Activated CD4-positive, alpha-beta memory T cell treated with anti-CD3 and anti-CD28 coated beads for 36 hours (primary cell): Measurements from ENCODE around the gene VWA7. TPM values are rescaled to one million over a fixed set of nuclear protein-coding genes. Genes with fewer than 3 reads are reported as not detected.
A peak's percentile ranks its signal among the peaks of the same experiment; 100 is the strongest.

Source experiments
- CTCF ChIA-PET: fragments of 350-600 bp; sonication (Branson Sonifier 250); formaldehyde crosslinking; loops from one replicate; lab custom pipeline; 2021; ENCODE audit warnings: antibody characterized with exemption, inconsistent platforms; lab: Charles Lee
- POLR2A ChIA-PET: fragments of 350-600 bp; sonication (Branson Sonifier 250); formaldehyde crosslinking; loops from one replicate; lab custom pipeline; 2021; ENCODE audit warnings: antibody characterized with exemption; lab: Charles Lee
- DNase-seq: peaks from one replicate; pipeline ENCODE4 v3.0.0-alpha.2; 2020
- H3K27ac Mint-ChIP-seq: one replicate; pipeline ENCODE4 v1.8.0; 2021; ENCODE audit warnings: mixed read lengths
- H3K27me3 Mint-ChIP-seq: one replicate; pipeline ENCODE4 v1.8.0; 2021; ENCODE audit warnings: mixed read lengths
- H3K36me3 Mint-ChIP-seq: one replicate; pipeline ENCODE4 v1.8.0; 2021; ENCODE audit warnings: mixed read lengths
- H3K4me1 Mint-ChIP-seq: one replicate; pipeline ENCODE4 v1.8.0; 2021; ENCODE audit warnings: low read depth, mixed read lengths
- H3K4me3 Mint-ChIP-seq: one replicate; pipeline ENCODE4 v1.8.0; 2021; ENCODE audit warnings: mild to moderate bottlenecking, mixed read lengths
- H3K9me3 Mint-ChIP-seq: one replicate; pipeline ENCODE4 v1.8.0; 2021; ENCODE audit warnings: mixed read lengths
- intact Hi-C: fragments of 100-400 bp; cut with micrococcal nuclease; formaldehyde crosslinking; loops from one replicate; pipeline ENCODE4 v1.15.1; 2023
- total RNA-seq, 2 experiments: library from RNA; stranded (reverse); gene quantifications; one replicate each; pipeline ENCODE4 v1.2.3, GENCODE V29; 2021

Gene VWA7
- total RNA-seq, 2 experiments from 2014 or later: 2.0 to 2.1 TPM

- peak overlapping the region; percentile 26 for H3K4me3 Mint-ChIP-seq
- no peak for DNase-seq
Measured at GRCh38 chr6:31776485-31776988, 591 bp downstream of the VWA7 start.

GRCh38 chr6:31775633-31776484, 1.3 kb downstream of the VWA7 start:
- ChIA-PET POLR2A (interaction anchor here (0.9 kb wide), 1 partner anchor 36 kb away, joined by 3 read pairs; no protein-coding TSS in a partner anchor), CTCF (interaction anchor here (1.9 kb wide), 1 partner anchor 16 kb away, joined by 7 read pairs; no protein-coding TSS in a partner anchor)
- Mint-ChIP-seq H3K9me3 (no peaks in the 10 kb centered on the region), H3K36me3 (peaks cover 15% of the 10 kb centered on the region), H3K4me3 (no peak overlapping the region), H3K27ac (peak overlapping the region; percentile 56), H3K4me1 (peaks cover 44% of the 10 kb centered on the region), H3K27me3 (no peaks in the 10 kb centered on the region)
- intact Hi-C loops: loop anchor here (2.0 to 5.0 kb wide), 2 partner anchors 19 to 46 kb away; partner anchors contain the start of gene VARS1
- DNase-seq: no peak

More at GRCh38 chr6:31776485-31776988, 591 bp downstream of the VWA7 start:
- CTCF ChIA-PET: no interaction called here
- Mint-ChIP-seq H3K27me3 (no peaks in the 10 kb centered on the region), H3K27ac (peak overlapping the region; percentile 56), H3K4me1 (peaks cover 39% of the 10 kb centered on the region), H3K36me3 (peaks cover 20% of the 10 kb centered on the region), H3K9me3 (no peaks in the 10 kb centered on the region)
- POLR2A ChIA-PET: no interaction called here
- intact Hi-C loops: loop anchor here (2.0 to 5.0 kb wide), 2 partner anchors 18 to 46 kb away; partner anchors contain the start of gene VARS1

GRCh38 chr6:31775184-31775583, 1.9 kb downstream of the VWA7 start:
- Mint-ChIP-seq H3K36me3 (peaks cover 8% of the 10 kb centered on the region), H3K27ac (no peak overlapping the region), H3K9me3 (no peaks in the 10 kb centered on the region), H3K4me3 (no peak overlapping the region), H3K27me3 (no peaks in the 10 kb centered on the region), H3K4me1 (peaks cover 44% of the 10 kb centered on the region)
- DNase-seq: no peak
- ChIA-PET CTCF (interaction anchor here (1.9 kb wide), 1 partner anchor 16 kb away, joined by 7 read pairs; no protein-coding TSS in a partner anchor), POLR2A (interaction anchor here (0.9 kb wide), 1 partner anchor 37 kb away, joined by 3 read pairs; no protein-coding TSS in a partner anchor)
- intact Hi-C loops: loop anchor here (5.0 kb wide), 1 partner anchor 47 kb away; no protein-coding TSS in a partner anchor

- ChIA-PET CTCF (interaction anchor here (0.9 to 4.9 kb wide), 3 partner anchors 23 to 34 kb away, joined by 4 to 67 read pairs (median 6); partner anchors contain the start of genes CLIC1, MSH5 and VARS1), POLR2A (interaction anchor here (0.6 to 1.4 kb wide), 2 partner anchors 24 to 35 kb away, joined by 3 to 4 read pairs; partner anchors contain the start of genes LSM2 and VARS1)
- intact Hi-C loops: no loop called here
Measured at GRCh38 chr6:31771992-31772358, 5.2 kb downstream of the VWA7 start.

GRCh38 chr6:31770860-31771259, 6.3 kb downstream of the VWA7 start:
- intact Hi-C loops: no loop called here
- POLR2A ChIA-PET: interaction anchor here (1.4 kb wide), 1 partner anchor 36 kb away, joined by 3 read pairs; the partner anchor contains the start of gene LSM2
- no peak overlapping the region for H3K4me3 Mint-ChIP-seq

More at GRCh38 chr6:31771992-31772358, 5.2 kb downstream of the VWA7 start:
- Mint-ChIP-seq H3K27ac (no peak overlapping the region), H3K4me1 (peaks cover 39% of the 10 kb centered on the region), H3K4me3 (no peak overlapping the region), H3K27me3 (no peaks in the 10 kb centered on the region), H3K36me3 (peaks cover under 1% of the 10 kb centered on the region), H3K9me3 (no peaks in the 10 kb centered on the region)
- peak; percentile 32 for DNase-seq

GRCh38 chr6:31769684-31770371, 7.3 kb downstream of the VWA7 start:
- H3K9me3 Mint-ChIP-seq: no peaks in the 10 kb centered on the region
- peak; percentile 90 for DNase-seq
- CTCF ChIA-PET: interaction anchor here (0.6 to 4.9 kb wide), 42 partner anchors 8 to 171 kb away, joined by 3 to 67 read pairs (median 5); partner anchors contain the start of genes ABHD16A, CLIC1, DDAH2 and GPANK1
- H3K27me3 Mint-ChIP-seq: no peaks in the 10 kb centered on the region
- no peak overlapping the region for H3K4me3 Mint-ChIP-seq
- POLR2A ChIA-PET: interaction anchor here (0.5 to 1.0 kb wide), 6 partner anchors 15 to 211 kb away, joined by 3 read pairs; partner anchors contain the start of gene LY6G5C
- peaks cover 21% of the 10 kb centered on the region for H3K4me1 Mint-ChIP-seq
- intact Hi-C loops: loop anchor here (1.0 to 2.0 kb wide), 2 partner anchors 31 to 41 kb away; partner anchors contain the start of gene DDAH2
- H3K27ac Mint-ChIP-seq: peak overlapping the region; percentile 25
- no peaks in the 10 kb centered on the region for H3K36me3 Mint-ChIP-seq

More at GRCh38 chr6:31770860-31771259, 6.3 kb downstream of the VWA7 start:
- DNase-seq: no peak
- Mint-ChIP-seq H3K9me3 (no peaks in the 10 kb centered on the region), H3K27me3 (no peaks in the 10 kb centered on the region), H3K4me1 (peaks cover 28% of the 10 kb centered on the region), H3K36me3 (no peaks in the 10 kb centered on the region), H3K27ac (peak overlapping the region; percentile 50)
- CTCF ChIA-PET: interaction anchor here (0.7 to 4.9 kb wide), 11 partner anchors 10 to 182 kb away, joined by 3 to 67 read pairs (median 13); partner anchors contain the start of genes CLIC1, DDAH2, LY6G5C and MSH5

- DNase-seq: no peak
- Mint-ChIP-seq H3K27ac (no peak overlapping the region), H3K9me3 (no peaks in the 10 kb centered on the region), H3K4me3 (no peak overlapping the region), H3K36me3 (peaks cover 2% of the 10 kb centered on the region), H3K4me1 (peaks cover 21% of the 10 kb centered on the region), H3K27me3 (no peaks in the 10 kb centered on the region)
- CTCF ChIA-PET: interaction anchor here (0.6 to 4.9 kb wide), 23 partner anchors 8 to 156 kb away, joined by 3 to 67 read pairs (median 6); partner anchors contain the start of genes CLIC1, DDAH2, GPANK1 and LSM2
- POLR2A ChIA-PET: no interaction called here
- intact Hi-C loops: loop anchor here (1.0 to 2.0 kb wide), 2 partner anchors 30 to 39 kb away; partner anchors contain the start of gene DDAH2
Measured at GRCh38 chr6:31768363-31769257, 8.5 kb downstream of the VWA7 start.

GRCh38 chr6:31767096-31767645, 10.0 kb downstream of the VWA7 start:
- no peak for DNase-seq
- H3K4me3 Mint-ChIP-seq: no peak overlapping the region
- H3K4me1 Mint-ChIP-seq: peaks cover 13% of the 10 kb centered on the region
- H3K27ac Mint-ChIP-seq: no peak overlapping the region
- no peaks in the 10 kb centered on the region for H3K9me3 Mint-ChIP-seq
- ChIA-PET POLR2A (no interaction called here), CTCF (no interaction called here)
- H3K27me3 Mint-ChIP-seq: no peaks in the 10 kb centered on the region
- peaks cover 13% of the 10 kb centered on the region for H3K36me3 Mint-ChIP-seq
- intact Hi-C loops: no loop called here

- CTCF ChIA-PET: no interaction called here
- Mint-ChIP-seq H3K27ac (no peak overlapping the region), H3K4me1 (peaks cover 5% of the 10 kb centered on the region), H3K27me3 (no peaks in the 10 kb centered on the region), H3K36me3 (peaks cover 22% of the 10 kb centered on the region), H3K4me3 (no peak overlapping the region), H3K9me3 (no peaks in the 10 kb centered on the region)
- POLR2A ChIA-PET: no interaction called here
- DNase-seq: no peak
- intact Hi-C loops: no loop called here
Measured at GRCh38 chr6:31765910-31766794, 11.0 kb downstream of the VWA7 start.

- H3K27me3 Mint-ChIP-seq: no peaks in the 10 kb centered on the region
- H3K4me1 Mint-ChIP-seq: peaks cover 4% of the 10 kb centered on the region
- H3K27ac Mint-ChIP-seq: no peak overlapping the region
- intact Hi-C loops: no loop called here
- no peak for DNase-seq
- POLR2A ChIA-PET: no interaction called here
- no peak overlapping the region for H3K4me3 Mint-ChIP-seq
- H3K36me3 Mint-ChIP-seq: peaks cover 28% of the 10 kb centered on the region
- CTCF ChIA-PET: no interaction called here
- H3K9me3 Mint-ChIP-seq: no peaks in the 10 kb centered on the region
Measured at GRCh38 chr6:31765559-31765909, 11.6 kb downstream of the VWA7 start.
